Liver (tissue), 9 donors: ENCODE measurements around the gene APPBP2. TPM values are rescaled to one million over a fixed set of nuclear protein-coding genes. Genes with fewer than 3 reads are reported as not detected.

Source experiments
- DNase-seq: peaks from one replicate; pipeline ENCODE4 v3.0.0-alpha.2; 2017; ENCODE audit warnings: low spot score
- H3K27ac ChIP-seq, 2 donors: one replicate each; pipeline ENCODE4 v1.7.0; 2013; ENCODE audit warnings: inconsistent platforms in 2 of 2, low read length in 2 of 2, control low read depth in 1 of 2, low read depth in 1 of 2, mild to moderate bottlenecking in 1 of 2
- H3K27me3 ChIP-seq, 4 donors: one replicate each; pipeline versions ENCODE4 v1.6.1 to v1.7.0; 2013; ENCODE audit warnings: low read length in 3 of 4, inconsistent platforms in 1 of 4, mild to moderate bottlenecking in 1 of 4, moderate library complexity in 1 of 4; ENCODE audit not compliant: control insufficient read depth in 4 of 4, insufficient read depth in 4 of 4
- H3K36me3 ChIP-seq, 4 donors: one replicate each; pipeline versions ENCODE4 v1.6.1 to v1.7.0; 2013; ENCODE audit warnings: low read length in 3 of 4, mild to moderate bottlenecking in 3 of 4, low read depth in 1 of 4, moderate library complexity in 1 of 4; ENCODE audit not compliant: control insufficient read depth in 4 of 4, insufficient read depth in 3 of 4
- H3K4me1 ChIP-seq, 4 donors: one replicate each; pipeline versions ENCODE4 v1.6.1 to v1.7.0; 2013; ENCODE audit warnings: low read length in 3 of 4, mild to moderate bottlenecking in 3 of 4, moderate library complexity in 1 of 4; ENCODE audit not compliant: control insufficient read depth in 4 of 4, insufficient read depth in 4 of 4
- H3K4me3 ChIP-seq, 3 donors: one replicate each; pipeline versions ENCODE4 v1.6.1 to v1.7.0; 2013; ENCODE audit warnings: low read length in 3 of 3, control low read depth in 1 of 3, low read depth in 1 of 3, mild to moderate bottlenecking in 1 of 3
- H3K9ac ChIP-seq, 2 donors: one replicate each; pipeline ENCODE4 v1.7.0; 2013; ENCODE audit warnings: low read length in 2 of 2, mild to moderate bottlenecking in 2 of 2, moderate library complexity in 2 of 2, control low read depth in 1 of 2, low read depth in 1 of 2
- H3K9me3 ChIP-seq, 4 donors: one replicate each; pipeline versions ENCODE4 v1.6.1 to v1.7.0; 2013; ENCODE audit warnings: low read length in 3 of 4; ENCODE audit not compliant: control insufficient read depth in 4 of 4
- ATF3 ChIP-seq: IDR thresholded peaks from 2 replicates; pipeline ENCODE4 v1.6.1; 2016; ENCODE audit warnings: antibody characterized with exemption
- CTCF ChIP-seq: fragments of 150-350 bp; IDR thresholded peaks from 2 replicates; pipeline ENCODE4 v1.5.1; 2017; ENCODE audit warnings: improper control_type of control experiment, low read depth, low read length; ENCODE audit not compliant: missing input control
- EGR1 ChIP-seq, 2 donors: IDR thresholded peaks; 2 replicates each; pipeline ENCODE4 v1.6.1; 2016 to 2018; ENCODE audit warnings: antibody characterized with exemption in 2 of 2, low read depth in 2 of 2
- FOXA2 ChIP-seq: IDR thresholded peaks from 2 replicates; pipeline ENCODE4 v1.6.1; 2016; ENCODE audit warnings: antibody characterized with exemption
- GABPA ChIP-seq, 2 donors: IDR thresholded peaks in 1 of 2; conservative IDR thresholded peaks in 1 of 2; 2 replicates each; pipeline ENCODE4 v1.6.1; 2016; ENCODE audit warnings: antibody characterized with exemption in 2 of 2, mild to moderate bottlenecking in 1 of 2, moderate library complexity in 1 of 2
- HNF4A ChIP-seq, 2 donors: conservative IDR thresholded peaks; 2 replicates each; pipeline ENCODE4 v1.6.1; 2016; ENCODE audit warnings: antibody characterized with exemption in 2 of 2, mild to moderate bottlenecking in 2 of 2
- HNF4G ChIP-seq: IDR thresholded peaks from 2 replicates; pipeline ENCODE4 v1.6.1; 2016; ENCODE audit warnings: antibody characterized with exemption
- JUND ChIP-seq, 2 donors: IDR thresholded peaks; 2 replicates each; pipeline ENCODE4 v1.6.1; 2016; ENCODE audit warnings: antibody characterized with exemption in 2 of 2
- MAX ChIP-seq: IDR thresholded peaks from 2 replicates; pipeline ENCODE4 v1.6.1; 2016; ENCODE audit warnings: antibody characterized with exemption
- NR2F2 ChIP-seq: IDR thresholded peaks from 2 replicates; pipeline ENCODE4 v1.6.1; 2016; ENCODE audit warnings: antibody characterized with exemption
- RAD21 ChIP-seq, 2 donors: IDR thresholded peaks; 2 replicates each; pipeline ENCODE4 v1.6.1; 2016; ENCODE audit warnings: antibody characterized with exemption in 2 of 2, mild to moderate bottlenecking in 2 of 2
- REST ChIP-seq: IDR thresholded peaks from 2 replicates; pipeline ENCODE4 v1.6.1; 2016; ENCODE audit warnings: antibody characterized with exemption, mild to moderate bottlenecking
- RXRA ChIP-seq, 2 donors: IDR thresholded peaks; 2 replicates each; pipeline ENCODE4 v1.6.1; 2017 to 2018; ENCODE audit warnings: antibody characterized with exemption in 2 of 2, mild to moderate bottlenecking in 1 of 2
- SP1 ChIP-seq: IDR thresholded peaks from 2 replicates; pipeline ENCODE4 v1.6.1; 2018; ENCODE audit warnings: antibody characterized with exemption, mild to moderate bottlenecking
- TAF1 ChIP-seq: conservative IDR thresholded peaks from 2 replicates; pipeline ENCODE4 v1.6.1; 2016; ENCODE audit warnings: antibody characterized with exemption, mild to moderate bottlenecking
- ZBTB33 ChIP-seq: IDR thresholded peaks from 2 replicates; pipeline ENCODE4 v1.6.1; 2016; ENCODE audit warnings: antibody characterized with exemption
- WGBS: extraction: QIAGEN DNeasy Blood & Tissue Kit; methylation state at CpG from one replicate; pipeline ENCODE4 v1.1.7; 2013; 5-methylcytosine and 5-hydroxymethylcytosine counted together
- polyA plus RNA-seq, 2 donors: library from polyadenylated mRNA; stranded (reverse) in 1 of 2; unstranded in 1 of 2; fragments of 200-250 nt in 1 of 2; fragments of >200 nt in 1 of 2; fragmentation: Nextera tagmentation in 1 of 2; extraction: Ambion mirVana in 1 of 2; gene quantifications; one replicate each; pipeline versions ENCODE4 v1.2.1 to v1.2.3, GENCODE V29; 2013 to 2015
- total RNA-seq, 2 donors: library from RNA; depleted of rRNA; stranded (reverse); fragments of >200 nt; gene quantifications; one replicate each; pipeline ENCODE4 v1.2.3, GENCODE V29; 2014
- donor health status: healthy.
- donor health status: healthy.
- donor health status: healthy.
- donor health status: healthy.
- donor health status: healthy.

APPBP2 gene
- total and polyA plus RNA-seq, 4 donors: 4.6 to 17.3 (median 9.2) TPM

- WGBS: 77% methylated on average over 7 of the region's 7 CpGs
- DNase-seq: no peak
Observed at GRCh38 chr17:60534613-60535157, 8.6 kb upstream of the APPBP2 start.

More at GRCh38 chr17:60534613-60535157, 8.6 kb upstream of the APPBP2 start:
- no peak for TF ChIP-seq FOXA2
- no peak for TF ChIP-seq SP1
- TF ChIP-seq NR2F2: no peak
- TF ChIP-seq RAD21 (IDR thresholded peaks at IDR 0.05): no peak
- no peak for TF ChIP-seq RXRA (IDR thresholded peaks at IDR 0.05)
- no peak for TF ChIP-seq HNF4A (conservative IDR thresholded peaks at IDR 0.05)
- TF ChIP-seq CTCF: no peak
- TF ChIP-seq GABPA (IDR thresholded peaks at IDR 0.05 in 1 of 2, conservative IDR thresholded peaks at IDR 0.05 in 1 of 2): no peak
- TF ChIP-seq JUND (IDR thresholded peaks at IDR 0.05): no peak
- no peak for TF ChIP-seq ATF3
- no peak for TF ChIP-seq MAX
- no peak for TF ChIP-seq REST
- TF ChIP-seq ZBTB33: no peak
- TF ChIP-seq TAF1: no peak
- no peak for TF ChIP-seq EGR1 (IDR thresholded peaks at IDR 0.05; ENCODE audit: low read depth in 2 of 2)
- TF ChIP-seq HNF4G: no peak
- Histone ChIP-seq H3K27ac (no peak overlapping the region), H3K36me3 (no peaks in the 10 kb centered on the region), H3K27me3 (no peaks in the 10 kb centered on the region), H3K9me3 (no peaks in the 10 kb centered on the region), H3K4me1 (no peaks in the 10 kb centered on the region), H3K9ac (no peak overlapping the region), H3K4me3 (no peak overlapping the region)
